SHP77 treated with DMSO at 0.1 percent for 48 hours (cell line): ENCODE data around the gene TENT5A.
A peak's percentile ranks its signal among the peaks of the same experiment; 100 is the strongest.
"Not testable (repeated sequence)": the region's sequence is repeated elsewhere in the genome, so short reads cannot be mapped to it uniquely, and the experiment has no call there.

Experiments
- DNase-seq: peaks from one replicate; lab custom pipeline; 2025; lab: John Stamatoyannopoulos, UW

TENT5A gene

GRCh38 chr6:81752084-81752920 lies at the start of gene TENT5A:
TSS of gene TENT5A (minus strand) at chr6:81752681. CDS start at chr6:81752141, 540 bp downstream.
- peak; percentile 81 for DNase-seq

- no peak for DNase-seq
Observed at GRCh38 chr6:81801489-81801888, 49.0 kb upstream of the TENT5A start.

GRCh38 chr6:81800666-81801065 lies 48.2 kb upstream of the TENT5A start:
- no peak for DNase-seq

- DNase-seq: no peak
Observed at GRCh38 chr6:81799323-81799722, 46.8 kb upstream of the TENT5A start.

GRCh38 chr6:81797591-81797990 lies 45.1 kb upstream of the TENT5A start:
- no peak for DNase-seq

GRCh38 chr6:81795890-81796289 lies 43.4 kb upstream of the TENT5A start:
- DNase-seq: no peak

GRCh38 chr6:81793821-81794475 lies 41.5 kb upstream of the TENT5A start:
- no peak for DNase-seq

- no peak for DNase-seq
Observed at GRCh38 chr6:81792826-81793225, 40.3 kb upstream of the TENT5A start.

- DNase-seq: no peak
Observed at GRCh38 chr6:81791756-81792155, 39.3 kb upstream of the TENT5A start.

- DNase-seq: no peak
Observed at GRCh38 chr6:81790034-81790433, 37.6 kb upstream of the TENT5A start.

GRCh38 chr6:81789291-81789690 lies 36.8 kb upstream of the TENT5A start:
- DNase-seq: no peak

GRCh38 chr6:81788748-81789147 lies 36.3 kb upstream of the TENT5A start:
- DNase-seq: no peak

- peak; percentile 82 for DNase-seq
Observed at GRCh38 chr6:81787313-81788068, 35.0 kb upstream of the TENT5A start.

- DNase-seq: no peak
Observed at GRCh38 chr6:81786150-81786549, 33.7 kb upstream of the TENT5A start.

- DNase-seq: no peak
Observed at GRCh38 chr6:81785377-81785776, 32.9 kb upstream of the TENT5A start.

GRCh38 chr6:81783893-81784292 lies 31.4 kb upstream of the TENT5A start:
- DNase-seq: no peak

GRCh38 chr6:81781624-81782023 lies 29.1 kb upstream of the TENT5A start:
- DNase-seq: no peak

GRCh38 chr6:81777586-81778268 lies 25.2 kb upstream of the TENT5A start:
- DNase-seq: no peak

- DNase-seq: not testable (repeated sequence)
Observed at GRCh38 chr6:81776219-81776618, 23.7 kb upstream of the TENT5A start.

- DNase-seq: no peak
Observed at GRCh38 chr6:81774542-81774941, 22.1 kb upstream of the TENT5A start.

GRCh38 chr6:81773887-81774286 lies 21.4 kb upstream of the TENT5A start:
- no peak for DNase-seq

- no peak for DNase-seq
Observed at GRCh38 chr6:81772741-81773140, 20.3 kb upstream of the TENT5A start.
